GM18907 (cell line): ENCODE data around the gene SESTD1.

Experiments used
- ATAC-seq: cut with Tn5 transposase; IDR thresholded peaks from one replicate; pipeline ENCODE4 v1.9.1; 2021; ENCODE audit warnings: mild to moderate bottlenecking, moderate library complexity; ENCODE audit not compliant: unreplicated experiment

The SESTD1 gene

GRCh38 chr2:179193759-179194394 is 70.8 kb downstream of the SESTD1 start:
- no peak for ATAC-seq

GRCh38 chr2:179191110-179191509 is 73.5 kb downstream of the SESTD1 start:
- no peak for ATAC-seq

GRCh38 chr2:179186126-179186525 is 78.5 kb downstream of the SESTD1 start:
- ATAC-seq, result no peak

GRCh38 chr2:179184610-179185009 is 80.0 kb downstream of the SESTD1 start:
- ATAC-seq, result no peak

GRCh38 chr2:179181002-179181401 is 83.6 kb downstream of the SESTD1 start:
- peak; percentile 77 for ATAC-seq

- ATAC-seq, result no peak
Measured at GRCh38 chr2:179180242-179180641, 84.4 kb downstream of the SESTD1 start.

GRCh38 chr2:179179719-179180118 is 84.9 kb downstream of the SESTD1 start:
- no peak for ATAC-seq

- no peak for ATAC-seq
Measured at GRCh38 chr2:179177694-179178093, 86.9 kb downstream of the SESTD1 start.

- no peak for ATAC-seq
Measured at GRCh38 chr2:179174240-179174639, 90.4 kb downstream of the SESTD1 start.

- ATAC-seq, result no peak
Measured at GRCh38 chr2:179172894-179173293, 91.7 kb downstream of the SESTD1 start.

GRCh38 chr2:179171371-179171770 is 93.3 kb downstream of the SESTD1 start:
- ATAC-seq, result no peak

GRCh38 chr2:179170901-179171300 is 93.7 kb downstream of the SESTD1 start:
- ATAC-seq, result no peak

GRCh38 chr2:179165356-179166000 is 99.2 kb downstream of the SESTD1 start:
- ATAC-seq, result no peak

GRCh38 chr2:179141206-179141605 is 123.4 kb downstream of the SESTD1 start:
- ATAC-seq, result no peak

- ATAC-seq, result no peak
Measured at GRCh38 chr2:179140571-179140970, 124.1 kb downstream of the SESTD1 start.

- ATAC-seq, result no peak
Measured at GRCh38 chr2:179139506-179139905, 125.1 kb downstream of the SESTD1 start.

GRCh38 chr2:179137200-179137759 is 127.4 kb downstream of the SESTD1 start:
- ATAC-seq, result no peak

GRCh38 chr2:179133016-179133415 is 131.6 kb downstream of the SESTD1 start:
- no peak for ATAC-seq

- no peak for ATAC-seq
Measured at GRCh38 chr2:179132076-179132475, 132.6 kb downstream of the SESTD1 start.

GRCh38 chr2:179130560-179130959 is 134.1 kb downstream of the SESTD1 start:
- no peak for ATAC-seq

GRCh38 chr2:179129574-179130238 is 134.9 kb downstream of the SESTD1 start:
- peak; percentile 48 for ATAC-seq

GRCh38 chr2:179125404-179125803 is 139.2 kb downstream of the SESTD1 start:
- ATAC-seq, result no peak
